ENCODE data around the gene RRAGA.

Gene RRAGA

GRCh38 chr9:19023078-19023477 lies 26.1 kb upstream of the RRAGA start:
- DNase-seq (ENCODE audit: extremely low read depth, low read depth), result no peak
- no peak for TF ChIP-seq CTCF (IDR thresholded peaks at IDR 0.05; ENCODE audit: low read depth, low read length)

- no peak for DNase-seq (ENCODE audit: extremely low read depth, low read depth)
- no peak for TF ChIP-seq CTCF (IDR thresholded peaks at IDR 0.05; ENCODE audit: low read depth, low read length)
Measured at GRCh38 chr9:19026375-19026774, 22.9 kb upstream of the RRAGA start.

- no peak for TF ChIP-seq CTCF (IDR thresholded peaks at IDR 0.05; ENCODE audit: low read depth, low read length)
- DNase-seq (ENCODE audit: extremely low read depth, low read depth), result no peak
Measured at GRCh38 chr9:19027825-19028224, 21.4 kb upstream of the RRAGA start.

GRCh38 chr9:19028835-19029451 lies 20.3 kb upstream of the RRAGA start:
- peak; percentile 61 for TF ChIP-seq CTCF (IDR thresholded peaks at IDR 0.05; ENCODE audit: low read depth, low read length)
- peak; percentile 42 for DNase-seq (ENCODE audit: extremely low read depth, low read depth)

GRCh38 chr9:19030899-19031298 lies 18.3 kb upstream of the RRAGA start:
- DNase-seq (ENCODE audit: extremely low read depth, low read depth), result no peak
- no peak for TF ChIP-seq CTCF (IDR thresholded peaks at IDR 0.05; ENCODE audit: low read depth, low read length)

GRCh38 chr9:19032406-19032805 lies 16.8 kb upstream of the RRAGA start:
- no peak for DNase-seq (ENCODE audit: extremely low read depth, low read depth)
- no peak for TF ChIP-seq CTCF (IDR thresholded peaks at IDR 0.05; ENCODE audit: low read depth, low read length)

- DNase-seq (ENCODE audit: extremely low read depth, low read depth), result no peak
- no peak for TF ChIP-seq CTCF (IDR thresholded peaks at IDR 0.05; ENCODE audit: low read depth, low read length)
Measured at GRCh38 chr9:19033015-19033414, 16.2 kb upstream of the RRAGA start, which contains the start of gene SAXO1. SAXO1 (minus strand) TSS chr9:19033209; CDS start chr9:19032908, 301 bp downstream.

Data from AG09319 (cell line).